Hematopoietic multipotent progenitor cell treated with erythropoietin and hydrocortisone succinate and interleukin-3 and kit ligand, for 15 days (in vitro differentiated cells): ENCODE results near the gene NAIF1.
"Not testable (repeated sequence)": the region's sequence is repeated elsewhere in the genome, so short reads cannot be mapped to it uniquely, and the experiment has no call there.

ENCODE experiments used
- DNase-seq: peaks from one replicate; pipeline ENCODE4 v3.0.0-alpha.2; 2015; ENCODE audit warnings: low spot score

The NAIF1 gene

GRCh38 chr9:128026255-128026772 is 40.8 kb downstream of the NAIF1 start:
- DNase-seq: no peak

- DNase-seq: no peak
These were observed 41.4 kb downstream of the NAIF1 start for GRCh38 chr9:128025736-128026135.

- no peak for DNase-seq
These were observed 42.3 kb downstream of the NAIF1 start for GRCh38 chr9:128024761-128025308.

GRCh38 chr9:128023671-128024070 is 43.4 kb downstream of the NAIF1 start:
- DNase-seq: not testable (repeated sequence)

- no peak for DNase-seq
These were observed 44.2 kb downstream of the NAIF1 start for GRCh38 chr9:128022886-128023285.

GRCh38 chr9:128021098-128021497 is 46.0 kb downstream of the NAIF1 start:
- no peak for DNase-seq

GRCh38 chr9:128020692-128021091 is 46.4 kb downstream of the NAIF1 start:
- no peak for DNase-seq

- DNase-seq: no peak
These were observed 51.4 kb downstream of the NAIF1 start for GRCh38 chr9:128015696-128016095.
